Adrenal gland (tissue), 5 donors: ENCODE results near the gene STAU1.

Source experiments
- CTCF ChIP-seq, 6 experiments: fragments of 450-650 bp in 4 of 6; fragments of 200-600 bp in 2 of 6; sonication (generic) in 1 of 6; IDR thresholded peaks; 1 replicate in 5 of 6; 2 replicates in 1 of 6; pipeline versions ENCODE4 v1.5.1 to v1.8.0; 2016 to 2021; ENCODE audit warnings: antibody characterized with exemption in 6 of 6, mild to moderate bottlenecking in 2 of 6, moderate library complexity in 1 of 6
- POLR2A ChIP-seq, 2 donors: fragments of 450-650 bp; IDR thresholded peaks; one replicate each; pipeline ENCODE4 v1.6.1; 2017; ENCODE audit warnings: antibody characterized with exemption in 2 of 2, mild to moderate bottlenecking in 2 of 2, moderate library complexity in 1 of 2
- donor health status: DM: no; HTN: no; CAD: no.

- TF ChIP-seq CTCF (IDR thresholded peaks at IDR 0.05) (no peak), POLR2A (IDR thresholded peaks at IDR 0.05) (no peak)
Observed at GRCh38 chr20:49215232-49215631, 27.1 kb upstream of the STAU1 start.
